CD14-positive monocyte (primary cell): ENCODE data around the gene DNAJB13. TPM values are rescaled to one million over a fixed set of nuclear protein-coding genes. Genes with fewer than 3 reads are reported as not detected.

Source experiments
- DNase-seq, 3 donors: peaks; one replicate each; pipeline ENCODE4 v3.0.0-alpha.2; 2011 to 2022
- H2AFZ ChIP-seq: 2 replicates; pipeline ENCODE4 v1.6.0; 2012; ENCODE audit warnings: mild to moderate bottlenecking, low read depth, low read length, inconsistent platforms; ENCODE audit not compliant: insufficient read depth, poor library complexity, severe bottlenecking
- H3K27ac ChIP-seq, 2 donors: 1 replicate in 1 of 2; 2 replicates in 1 of 2; pipeline ENCODE4 v1.5.1; 2012 to 2013; ENCODE audit warnings: low read length in 2 of 2, control low read depth in 1 of 2, inconsistent platforms in 1 of 2, low read depth in 1 of 2, mild to moderate bottlenecking in 1 of 2
- H3K27me3 ChIP-seq, 2 donors: one replicate each; pipeline versions ENCODE4 v1.6.0 to v1.6.1; 2011 to 2013; ENCODE audit warnings: low read length in 2 of 2; ENCODE audit not compliant: control insufficient read depth in 2 of 2, insufficient read depth in 2 of 2
- H3K36me3 ChIP-seq, 2 donors: replicated peaks in 1 of 2; 1 replicate in 1 of 2; 2 replicates in 1 of 2; pipeline versions ENCODE4 v1.5.1 to v1.6.1; 2012 to 2013; ENCODE audit warnings: low read length in 2 of 2, control low read depth in 1 of 2, inconsistent platforms in 1 of 2, mild to moderate bottlenecking in 1 of 2; ENCODE audit not compliant: insufficient read depth in 2 of 2, control insufficient read depth in 1 of 2
- H3K4me1 ChIP-seq, 2 donors: 1 replicate in 1 of 2; 2 replicates in 1 of 2; pipeline versions ENCODE4 v1.5.1 to v1.6.1; 2012 to 2013; ENCODE audit warnings: low read length in 2 of 2, control low read depth in 1 of 2, inconsistent platforms in 1 of 2, mild to moderate bottlenecking in 1 of 2, moderate library complexity in 1 of 2; ENCODE audit not compliant: insufficient read depth in 2 of 2, control insufficient read depth in 1 of 2
- H3K4me2 ChIP-seq: replicated peaks from 2 replicates; pipeline ENCODE3; 2012; ENCODE audit warnings: low read length, moderate library complexity, mild to moderate bottlenecking; ENCODE audit not compliant: poor library complexity, severe bottlenecking; ENCODE audit errors: extremely low read depth
- H3K4me3 ChIP-seq, 3 experiments: fragments of 200-600 bp in 1 of 3; sonication (generic) in 1 of 3; replicated peaks in 1 of 3; 1 replicate in 2 of 3; 2 replicates in 1 of 3; pipeline ENCODE4 v1.5.1; 2011 to 2013; ENCODE audit warnings: low read length in 3 of 3, mild to moderate bottlenecking in 3 of 3, control low read depth in 2 of 3, low read depth in 2 of 3, inconsistent platforms in 1 of 3, moderate library complexity in 1 of 3
- H3K79me2 ChIP-seq: 2 replicates; pipeline ENCODE4 v1.6.0; 2012; ENCODE audit warnings: mild to moderate bottlenecking, control low read depth, inconsistent platforms, low read length, moderate library complexity; ENCODE audit not compliant: insufficient read depth
- H3K9ac ChIP-seq: 2 replicates; pipeline ENCODE4 v1.6.0; 2017; ENCODE audit warnings: low read length, mild to moderate bottlenecking; ENCODE audit not compliant: insufficient read depth, poor library complexity, severe bottlenecking
- H3K9me3 ChIP-seq, 2 donors: replicated peaks in 1 of 2; 1 replicate in 1 of 2; 2 replicates in 1 of 2; pipeline versions ENCODE4 v1.5.1 to v1.6.1; 2012 to 2013; ENCODE audit warnings: low read length in 2 of 2, control low read depth in 1 of 2; ENCODE audit not compliant: control insufficient read depth in 1 of 2, insufficient read depth in 1 of 2
- H4K20me1 ChIP-seq: 2 replicates; pipeline ENCODE4 v1.6.0; 2012; ENCODE audit warnings: mild to moderate bottlenecking, low read length, control low read depth, moderate library complexity; ENCODE audit not compliant: insufficient read depth
- H3K27ac Mint-ChIP-seq, 7 donors: one replicate each; pipeline ENCODE4 v1.8.0; 2020; ENCODE audit warnings: mild to moderate bottlenecking in 7 of 7, mixed read lengths in 7 of 7, moderate library complexity in 6 of 7, inconsistent platforms in 2 of 7
- H3K27me3 Mint-ChIP-seq, 3 donors: one replicate each; pipeline ENCODE4 v1.8.0; 2021 to 2022; ENCODE audit warnings: low read depth in 3 of 3, mild to moderate bottlenecking in 3 of 3, mixed read lengths in 3 of 3, moderate library complexity in 3 of 3, inconsistent platforms in 1 of 3
- H3K36me3 Mint-ChIP-seq, 2 donors: one replicate each; pipeline ENCODE4 v1.8.0; 2020; ENCODE audit warnings: mixed read lengths in 2 of 2, inconsistent platforms in 1 of 2, mild to moderate bottlenecking in 1 of 2
- H3K4me1 Mint-ChIP-seq: one replicate; pipeline ENCODE4 v1.8.0; 2020; ENCODE audit warnings: mild to moderate bottlenecking, mixed read lengths
- H3K4me3 Mint-ChIP-seq, 2 donors: one replicate each; pipeline ENCODE4 v1.8.0; 2020; ENCODE audit warnings: mild to moderate bottlenecking in 2 of 2, mixed read lengths in 2 of 2, moderate library complexity in 1 of 2
- H3K9me3 Mint-ChIP-seq, 7 donors: one replicate each; pipeline ENCODE4 v1.8.0; 2020 to 2022; ENCODE audit warnings: mixed read lengths in 7 of 7, mild to moderate bottlenecking in 6 of 7, moderate library complexity in 6 of 7, inconsistent platforms in 2 of 7
- CTCF ChIP-seq: fragments of 200-600 bp; IDR thresholded peaks from one replicate; pipeline ENCODE4 v1.8.0; 2022; ENCODE audit warnings: antibody characterized with exemption, mild to moderate bottlenecking
- WGBS: methylation state at CpG from one replicate; pipeline ENCODE4 v1.1.5; 2013; ENCODE audit warnings: missing lambda C conversion rate; ENCODE audit not compliant: insufficient coverage; 5-methylcytosine and 5-hydroxymethylcytosine counted together
- intact Hi-C, 2 donors: fragments of 100-400 bp; cut with micrococcal nuclease; formaldehyde crosslinking; loops; one replicate each; pipeline versions ENCODE4 v1.15.0 to v1.15.1; 2023
- polyA plus RNA-seq, 3 donors: library from polyadenylated mRNA; depleted of rRNA in 1 of 3; unstranded in 2 of 3; stranded (reverse) in 1 of 3; fragments of 300-500 nt in 2 of 3; fragments of >200 nt in 1 of 3; fragmentation: Illumina TruSeq in 2 of 3; gene quantifications; 1 replicate in 2 of 3; 2 replicates in 1 of 3; pipeline ENCODE4 v1.2.3, GENCODE V29; 2012 to 2021

The DNAJB13 gene
- polyA plus RNA-seq, 3 donors, result not detected

GRCh38 chr11:73971175-73971719 is 20.4 kb downstream of the DNAJB13 start:
- no peak for DNase-seq

DNA sequence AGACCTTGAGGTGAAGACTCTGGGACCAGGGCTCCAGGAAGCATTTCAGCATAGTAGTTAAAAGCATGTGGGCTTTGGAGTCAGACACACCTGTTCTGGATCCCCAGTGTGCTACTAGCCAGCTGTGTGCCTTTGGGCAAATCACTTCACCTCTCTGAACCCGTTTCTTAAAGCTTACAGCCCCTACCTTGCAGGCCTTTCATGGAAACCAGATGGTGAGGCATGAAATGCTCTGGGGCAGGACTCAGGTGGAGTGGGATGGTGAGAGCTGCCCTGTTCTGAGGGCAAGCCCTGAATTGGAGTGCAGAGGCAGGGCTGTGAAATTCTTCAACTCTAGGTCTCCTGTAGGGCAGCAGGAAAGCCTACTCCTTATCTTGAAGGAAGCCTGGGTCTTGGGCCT is 21.4 kb downstream of the DNAJB13 start:
- no peaks in the 10 kb centered on the region for H3K27me3 ChIP-seq
- H3K4me3 ChIP-seq, result no peak overlapping the region
- H3K4me1 ChIP-seq, result peaks cover 36 to 43% of the 10 kb centered on the region in 2 donors
- H3K27ac ChIP-seq, result peak overlapping the region in 1 of 2 donors; percentile 33
- H3K79me2 ChIP-seq, result peaks cover 7% of the 10 kb centered on the region
- no peak overlapping the region for H3K4me2 ChIP-seq
- DNase-seq, result no peak
- H3K9ac ChIP-seq, result no peak overlapping the region
- intact Hi-C loops, result no loop called here
- H3K36me3 Mint-ChIP-seq, result peaks cover 36 to 44% of the 10 kb centered on the region in 2 donors
- H3K27me3 Mint-ChIP-seq, result peaks cover 2 to 8% (median 5%) of the 10 kb centered on the region in 3 donors
- H3K36me3 ChIP-seq, result peaks cover 32 to 41% of the 10 kb centered on the region in 2 donors
- no peaks in the 10 kb centered on the region for H3K9me3 Mint-ChIP-seq
- H3K27ac Mint-ChIP-seq, result peak overlapping the region in 1 of 7 donors; percentile 33
- no peaks in the 10 kb centered on the region for H3K9me3 ChIP-seq
- no peak for TF ChIP-seq CTCF
- no peak overlapping the region for H2AFZ ChIP-seq
- H3K4me1 Mint-ChIP-seq, result peaks cover 45% of the 10 kb centered on the region
- peaks cover 60% of the 10 kb centered on the region for H4K20me1 ChIP-seq
- WGBS, result no CpG with 5 or more reads among the region's 1 CpG
- no peak overlapping the region for H3K4me3 Mint-ChIP-seq

More at GRCh38 chr11:73971175-73971719, 20.4 kb downstream of the DNAJB13 start:
- intact Hi-C loops, result no loop called here
- Histone ChIP-seq H3K36me3 (peaks cover 23 to 32% of the 10 kb centered on the region in 2 donors), H4K20me1 (peaks cover 50% of the 10 kb centered on the region), H3K27me3 (no peaks in the 10 kb centered on the region), H3K9ac (no peak overlapping the region), H3K4me1 (peaks cover 31 to 34% of the 10 kb centered on the region in 2 donors), H3K4me3 (no peak overlapping the region), H3K27ac (peak overlapping the region; percentile 20 to 49), H2AFZ (no peak overlapping the region), H3K79me2 (no peaks in the 10 kb centered on the region), H3K9me3 (no peaks in the 10 kb centered on the region), H3K4me2 (no peak overlapping the region)
- Mint-ChIP-seq H3K27ac (peak overlapping the region; percentile 4 to 79 (median 60)), H3K4me1 (peaks cover 40% of the 10 kb centered on the region), H3K36me3 (peaks cover 27 to 34% of the 10 kb centered on the region in 2 donors), H3K9me3 (no peaks in the 10 kb centered on the region), H3K4me3 (peak overlapping the region in 1 of 2 donors; percentile 24), H3K27me3 (peaks cover 2 to 6% (median 5%) of the 10 kb centered on the region in 3 donors)
- TF ChIP-seq CTCF, result no peak
- WGBS, result 82% methylated on average over 4 of the region's 6 CpGs
